ENCODE measurements around the gene RNU1-4. TPM values are rescaled to one million over a fixed set of nuclear protein-coding genes. Genes with fewer than 3 reads are reported as not detected.
"Not testable (repeated sequence)": the region's sequence is repeated elsewhere in the genome, so short reads cannot be mapped to it uniquely, and the experiment has no call there.

RNU1-4 gene
- total RNA-seq, 2 donors from 2014 or later, result 2,483 to 3,611 TPM

- WGBS, 2 experiments (ENCODE audit: insufficient coverage in 1 of 2, insufficient read length in 1 of 2), result 85 to 86% methylated on average over 10 to 11 of the region's 11 CpGs
- Histone ChIP-seq H3K36me3 (ENCODE audit: control insufficient read depth, insufficient read depth, low read length) (no peaks in the 10 kb centered on the region), H3K9ac (ENCODE audit: extremely low read depth, low read length, poor library complexity, severe bottlenecking) (no peak overlapping the region), H3K4me3 (ENCODE audit: low read length) (no peak overlapping the region), H3K4me1 (ENCODE audit: control insufficient read depth, insufficient read depth, low read length) (peaks cover 5% of the 10 kb centered on the region), H3K9me3 (ENCODE audit: control insufficient read depth, low read length) (no peaks in the 10 kb centered on the region), H3K27ac (ENCODE audit: low read depth, low read length) (no peak overlapping the region), H3K27me3 (ENCODE audit: control insufficient read depth, insufficient read depth, low read length, poor library complexity, severe bottlenecking) (no peaks in the 10 kb centered on the region)
- Mint-ChIP-seq H3K4me3 (no peak overlapping the region), H3K27ac (no peak overlapping the region), H3K9me3 (no peaks in the 10 kb centered on the region), H3K36me3 (ENCODE audit: low read depth) (no peaks in the 10 kb centered on the region), H3K27me3 (ENCODE audit: insufficient read depth) (peaks cover 8% of the 10 kb centered on the region), H3K4me1 (peaks cover 11% of the 10 kb centered on the region)
- peak; percentile 30 for DNase-seq
- TF ChIP-seq, protein P1, sequence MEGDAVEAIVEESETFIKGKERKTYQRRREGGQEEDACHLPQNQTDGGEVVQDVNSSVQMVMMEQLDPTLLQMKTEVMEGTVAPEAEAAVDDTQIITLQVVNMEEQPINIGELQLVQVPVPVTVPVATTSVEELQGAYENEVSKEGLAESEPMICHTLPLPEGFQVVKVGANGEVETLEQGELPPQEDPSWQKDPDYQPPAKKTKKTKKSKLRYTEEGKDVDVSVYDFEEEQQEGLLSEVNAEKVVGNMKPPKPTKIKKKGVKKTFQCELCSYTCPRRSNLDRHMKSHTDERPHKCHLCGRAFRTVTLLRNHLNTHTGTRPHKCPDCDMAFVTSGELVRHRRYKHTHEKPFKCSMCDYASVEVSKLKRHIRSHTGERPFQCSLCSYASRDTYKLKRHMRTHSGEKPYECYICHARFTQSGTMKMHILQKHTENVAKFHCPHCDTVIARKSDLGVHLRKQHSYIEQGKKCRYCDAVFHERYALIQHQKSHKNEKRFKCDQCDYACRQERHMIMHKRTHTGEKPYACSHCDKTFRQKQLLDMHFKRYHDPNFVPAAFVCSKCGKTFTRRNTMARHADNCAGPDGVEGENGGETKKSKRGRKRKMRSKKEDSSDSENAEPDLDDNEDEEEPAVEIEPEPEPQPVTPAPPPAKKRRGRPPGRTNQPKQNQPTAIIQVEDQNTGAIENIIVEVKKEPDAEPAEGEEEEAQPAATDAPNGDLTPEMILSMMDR (conservative IDR thresholded peaks at IDR 0.05), result no peak
Observed at GRCh38 chr1:16721871-16722641, 18.3 kb upstream of the RNU1-4 start.

DNA sequence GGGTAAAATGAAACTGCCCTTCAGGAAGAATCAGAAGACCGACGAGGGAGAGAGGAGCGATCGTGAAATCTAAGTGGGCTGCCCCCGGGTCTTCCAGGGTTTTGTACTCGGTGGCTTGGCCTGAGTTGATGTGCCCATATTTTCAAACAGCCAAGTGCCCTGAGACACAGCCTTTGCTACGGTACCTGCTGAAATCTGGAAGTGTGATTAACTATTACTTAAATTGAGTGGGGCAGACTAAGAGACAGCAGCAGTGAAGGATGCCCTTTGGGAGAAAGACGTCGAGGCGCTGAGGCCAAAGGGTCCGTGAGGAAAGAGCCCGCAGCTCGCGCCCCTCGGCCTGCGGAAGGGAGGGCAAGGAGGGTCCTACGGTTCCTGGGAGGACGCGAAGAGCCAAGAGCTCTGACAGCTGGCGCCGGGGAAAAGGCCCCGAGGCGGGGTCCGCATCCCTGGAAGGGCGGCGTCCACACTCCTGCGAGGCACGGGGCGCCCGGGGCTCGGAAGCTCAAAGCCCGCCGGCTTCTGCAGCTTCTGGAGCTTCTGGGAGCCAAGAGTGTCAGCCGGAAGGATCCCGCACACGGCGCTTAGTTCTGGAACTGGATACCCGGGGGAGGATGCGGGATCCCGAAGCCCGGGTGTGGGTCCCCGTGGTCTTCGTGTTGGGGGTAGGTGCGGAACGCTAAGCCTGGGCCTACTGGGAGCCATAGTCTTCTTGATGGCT, 15.4 kb upstream of the RNU1-4 start:
- DNase-seq, result peak; percentile 55

GRCh38 chr1:16725439-16726245, 14.7 kb upstream of the RNU1-4 start:
- DNase-seq, result peak; percentile 37
- H3K27ac Mint-ChIP-seq; H3K9me3 ChIP-seq (ENCODE audit: control insufficient read depth, low read length); H3K4me3 Mint-ChIP-seq; H3K9me3 Mint-ChIP-seq; H3K36me3 ChIP-seq (ENCODE audit: control insufficient read depth, insufficient read depth, low read length); H3K36me3 Mint-ChIP-seq (ENCODE audit: low read depth); H3K27ac ChIP-seq (ENCODE audit: low read depth, low read length); H3K27me3 Mint-ChIP-seq (ENCODE audit: insufficient read depth); H3K4me1 Mint-ChIP-seq; H3K4me3 ChIP-seq (ENCODE audit: low read length); H3K27me3 ChIP-seq (ENCODE audit: control insufficient read depth, insufficient read depth, low read length, poor library complexity, severe bottlenecking); H3K4me1 ChIP-seq (ENCODE audit: control insufficient read depth, insufficient read depth, low read length); H3K9ac ChIP-seq (ENCODE audit: extremely low read depth, low read length, poor library complexity, severe bottlenecking): not testable (repeated sequence)
- 87 to 89% methylated on average over 9 to 10 of the region's 10 CpGs for WGBS, 2 experiments (ENCODE audit: insufficient coverage in 1 of 2, insufficient read length in 1 of 2)

More for the DNA sequence above, 15.4 kb upstream of the RNU1-4 start:
- Histone ChIP-seq H3K9me3 (ENCODE audit: control insufficient read depth, low read length) (no peaks in the 10 kb centered on the region), H3K4me3 (ENCODE audit: low read length) (no peak overlapping the region), H3K9ac (ENCODE audit: extremely low read depth, low read length, poor library complexity, severe bottlenecking) (no peak overlapping the region), H3K4me1 (ENCODE audit: control insufficient read depth, insufficient read depth, low read length) (no peaks in the 10 kb centered on the region), H3K36me3 (ENCODE audit: control insufficient read depth, insufficient read depth, low read length) (no peaks in the 10 kb centered on the region), H3K27me3 (ENCODE audit: control insufficient read depth, insufficient read depth, low read length, poor library complexity, severe bottlenecking) (no peaks in the 10 kb centered on the region), H3K27ac (ENCODE audit: low read depth, low read length) (no peak overlapping the region)
- 93 to 95% methylated on average over 45 of the region's 45 CpGs for WGBS, 2 experiments (ENCODE audit: insufficient coverage in 1 of 2, insufficient read length in 1 of 2)
- TF ChIP-seq, protein P1 (conservative IDR thresholded peaks at IDR 0.05), result no peak
- H3K27me3 Mint-ChIP-seq (ENCODE audit: insufficient read depth), result peaks cover 2% of the 10 kb centered on the region
- H3K36me3 Mint-ChIP-seq (ENCODE audit: low read depth), result no peaks in the 10 kb centered on the region
- H3K27ac Mint-ChIP-seq, result no peak overlapping the region
- H3K4me1 Mint-ChIP-seq, result peaks cover 8% of the 10 kb centered on the region
- H3K4me3 Mint-ChIP-seq, result no peak overlapping the region
- H3K9me3 Mint-ChIP-seq, result no peaks in the 10 kb centered on the region
